HG02884 (cell line): Measurements from ENCODE around the gene OR2AG1.
"Not testable (repeated sequence)": the region's sequence is repeated elsewhere in the genome, so short reads cannot be mapped to it uniquely, and the experiment has no call there.

Experiments used
- ATAC-seq: cut with Tn5 transposase; IDR thresholded peaks from one replicate; pipeline ENCODE4 v1.9.1; 2021; ENCODE audit warnings: mild to moderate bottlenecking, moderate library complexity; ENCODE audit not compliant: unreplicated experiment

Gene OR2AG1

DNA sequence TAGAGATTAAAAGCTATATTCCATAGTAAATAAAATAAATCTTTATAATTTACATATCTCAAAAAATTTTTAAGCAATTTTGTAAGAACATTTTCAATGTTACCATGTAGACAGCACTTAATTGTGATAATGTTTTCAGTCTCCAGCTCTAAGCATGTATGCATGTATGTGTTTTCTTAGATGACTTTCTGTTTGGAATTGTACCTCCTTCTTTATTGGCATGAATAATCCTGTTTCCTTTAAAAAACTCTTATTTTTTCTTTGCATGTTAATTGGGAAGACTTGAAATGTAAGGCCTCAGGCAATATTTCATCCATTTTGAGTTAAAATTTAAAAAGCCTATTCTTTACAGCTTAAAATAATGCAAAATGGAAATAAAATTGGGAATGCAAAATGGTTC is 2.0 kb upstream of the OR2AG1 start:
- ATAC-seq, result no peak

DNA sequence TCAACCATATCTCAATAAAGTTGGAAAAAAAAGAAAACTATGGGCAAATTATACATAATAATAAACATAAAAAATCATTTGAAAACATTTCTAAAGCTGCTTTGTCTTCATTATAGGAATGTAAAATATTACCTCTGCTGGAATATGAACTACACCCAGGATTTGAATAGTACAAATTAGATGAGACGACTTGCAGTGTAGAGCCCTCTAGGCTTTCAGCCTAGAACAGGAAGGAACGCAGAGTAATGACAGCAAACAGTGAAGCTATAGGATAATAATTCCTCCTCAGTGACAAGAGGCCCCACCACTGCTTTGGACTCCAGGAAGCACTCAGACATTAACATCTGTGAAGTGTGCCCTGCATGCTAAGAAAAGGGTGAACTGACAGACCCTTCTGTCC is 7.7 kb downstream of the OR2AG1 start:
- no peak for ATAC-seq

DNA sequence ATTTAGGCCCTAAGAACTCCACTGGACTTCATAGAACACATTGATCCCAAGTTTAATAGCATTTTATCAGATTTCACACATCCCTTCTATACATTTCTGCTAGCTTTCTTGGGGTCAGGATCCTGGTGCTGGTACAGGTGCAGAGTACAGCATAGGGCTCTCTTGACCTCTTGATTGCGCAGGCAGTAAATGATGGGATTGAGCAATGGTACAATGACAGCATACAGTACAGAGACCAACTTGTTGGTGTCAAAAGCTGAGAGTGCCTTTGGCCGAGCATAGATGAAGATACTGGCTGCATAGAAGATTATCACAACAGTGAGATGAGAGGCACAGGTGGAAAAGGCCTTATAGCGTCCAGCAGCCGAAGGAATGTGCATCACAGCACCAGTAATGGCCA is 11.8 kb downstream of the OR2AG1 start:
- ATAC-seq, result no peak

DNA sequence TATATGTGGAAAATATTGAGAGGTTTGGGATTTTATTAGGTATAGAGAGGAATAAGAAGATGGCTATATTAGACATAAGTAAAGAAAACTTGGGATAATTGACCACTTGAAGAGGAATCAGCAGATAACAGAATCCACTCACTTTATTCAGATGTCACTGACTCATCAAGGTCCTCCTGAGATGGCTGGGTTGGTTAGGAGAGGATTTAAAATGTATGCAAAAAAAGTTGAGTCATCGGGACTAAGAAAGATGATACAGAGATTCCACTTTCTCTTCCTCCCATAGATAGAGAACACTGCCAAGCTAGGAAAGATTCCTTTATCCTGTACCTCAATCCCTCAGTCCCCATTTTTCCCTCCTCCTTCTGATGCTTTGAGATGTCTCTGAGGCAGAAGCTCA is 16.6 kb downstream of the OR2AG1 start, which contains the start of gene OR6A2:
Gene OR6A2 (minus strand): TSS at position 288 of the 400 bp plus-strand sequence. CDS start 3,981 bp downstream, outside the sequence.
- no peak for ATAC-seq

DNA sequence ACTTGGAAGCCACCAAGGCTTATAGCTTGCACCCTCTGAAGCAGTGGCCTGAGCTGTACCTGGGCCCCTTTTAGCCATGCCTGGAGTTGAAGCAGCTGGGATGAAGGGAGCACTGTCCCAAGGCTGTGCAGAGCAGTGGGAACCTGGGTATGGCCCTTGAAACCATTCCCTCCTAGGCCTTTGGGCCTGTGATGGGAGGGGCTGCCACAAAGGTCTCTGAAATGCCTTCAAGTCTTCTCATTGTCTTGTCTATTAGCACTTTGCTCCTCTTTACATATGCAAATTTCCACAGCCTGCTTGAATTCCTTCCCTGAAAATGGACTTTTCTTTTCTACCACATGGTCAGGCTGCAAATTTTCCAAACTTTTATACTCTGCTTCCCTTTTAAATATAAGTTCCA is 18.3 kb downstream of the OR2AG1 start:
- ATAC-seq, result not testable (repeated sequence)

DNA sequence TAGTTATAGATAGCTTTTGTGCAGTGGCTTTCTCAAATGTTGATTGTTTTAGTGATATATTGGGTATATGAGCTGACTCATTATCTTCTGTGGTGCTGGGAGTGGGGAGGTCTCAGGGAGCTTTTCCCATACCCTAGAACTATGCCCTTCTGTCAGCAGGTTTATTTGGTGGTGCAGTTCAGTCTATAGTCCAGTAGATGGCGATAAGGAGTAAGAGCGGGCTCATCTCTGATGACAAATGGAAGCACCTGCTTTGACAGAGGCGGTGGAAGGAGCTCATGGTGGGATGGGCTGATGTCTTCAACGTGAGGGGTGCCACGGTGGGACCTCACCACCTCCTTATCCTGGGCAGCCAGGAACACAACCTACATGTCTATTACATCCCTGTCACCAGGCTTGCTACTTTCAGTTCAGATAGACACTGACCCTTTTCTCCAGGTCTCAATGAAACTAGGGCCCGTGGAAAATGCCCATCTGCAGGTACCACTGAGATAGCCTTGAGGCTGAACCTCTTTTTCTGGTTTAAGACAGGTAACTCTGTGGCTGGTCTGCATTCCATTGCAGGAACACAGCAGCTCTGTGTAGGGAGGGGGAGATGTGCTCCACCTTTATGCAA is 29.7 kb downstream of the OR2AG1 start:
- peak; percentile 87 for ATAC-seq

DNA sequence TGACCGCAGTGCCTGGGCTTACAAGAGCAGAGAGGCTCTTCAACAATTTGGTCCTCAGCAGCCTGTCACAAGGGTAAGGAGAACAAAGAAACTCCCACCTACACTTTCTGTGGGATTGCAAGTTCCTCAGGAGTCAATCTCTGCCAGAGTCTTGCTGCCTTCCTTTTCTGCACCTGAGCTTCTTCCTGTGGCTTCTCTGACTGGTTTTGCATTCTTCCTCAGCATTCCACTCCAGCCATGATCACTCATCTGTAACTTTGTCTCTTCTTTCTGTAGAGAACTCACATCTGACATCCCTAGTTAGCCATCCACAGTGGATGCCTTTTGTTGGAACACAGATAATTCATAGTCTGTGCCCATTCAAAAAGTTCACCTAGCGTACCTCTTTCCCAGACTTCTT is 30.8 kb downstream of the OR2AG1 start:
- ATAC-seq, result no peak

DNA sequence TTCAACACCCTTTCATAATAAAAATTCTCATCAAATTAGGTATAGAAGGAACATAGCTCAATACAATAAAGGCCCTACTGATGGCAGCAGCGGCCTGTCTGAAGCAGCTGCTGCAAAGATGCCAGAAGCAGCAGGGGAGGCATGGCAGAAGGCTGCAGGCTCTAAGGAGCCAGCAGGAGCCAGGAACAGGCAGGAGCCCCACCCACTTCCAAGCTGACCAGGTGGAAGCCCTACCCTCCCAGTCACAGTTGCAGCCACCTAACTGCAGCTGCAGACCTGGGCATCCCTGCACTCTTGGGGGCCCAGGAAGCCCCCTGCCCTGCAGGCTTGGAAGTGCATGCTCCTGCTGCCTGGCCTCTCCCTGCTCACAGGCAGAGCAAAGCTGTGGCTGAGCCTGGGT is 34.9 kb downstream of the OR2AG1 start:
- no peak for ATAC-seq

DNA sequence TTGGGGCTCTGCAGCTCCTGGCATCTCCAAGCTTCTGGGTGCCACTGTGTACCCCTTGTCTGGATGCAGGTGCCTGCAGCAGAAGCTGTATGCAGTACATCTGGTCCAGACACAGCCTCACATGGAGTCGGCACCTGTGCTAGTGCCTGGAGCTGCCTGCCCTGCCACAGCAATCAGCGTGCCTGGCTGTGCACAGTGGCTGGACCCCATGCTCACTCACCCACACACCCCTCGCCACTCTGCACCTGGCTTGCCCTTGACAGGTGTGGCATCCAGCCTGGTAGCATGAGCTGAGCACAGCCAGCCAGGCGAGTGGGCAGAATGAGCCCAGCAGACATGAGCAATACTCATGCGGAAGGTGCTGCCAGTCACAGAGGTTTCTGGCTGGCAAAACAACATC is 36.1 kb downstream of the OR2AG1 start:
- ATAC-seq, result no peak

DNA sequence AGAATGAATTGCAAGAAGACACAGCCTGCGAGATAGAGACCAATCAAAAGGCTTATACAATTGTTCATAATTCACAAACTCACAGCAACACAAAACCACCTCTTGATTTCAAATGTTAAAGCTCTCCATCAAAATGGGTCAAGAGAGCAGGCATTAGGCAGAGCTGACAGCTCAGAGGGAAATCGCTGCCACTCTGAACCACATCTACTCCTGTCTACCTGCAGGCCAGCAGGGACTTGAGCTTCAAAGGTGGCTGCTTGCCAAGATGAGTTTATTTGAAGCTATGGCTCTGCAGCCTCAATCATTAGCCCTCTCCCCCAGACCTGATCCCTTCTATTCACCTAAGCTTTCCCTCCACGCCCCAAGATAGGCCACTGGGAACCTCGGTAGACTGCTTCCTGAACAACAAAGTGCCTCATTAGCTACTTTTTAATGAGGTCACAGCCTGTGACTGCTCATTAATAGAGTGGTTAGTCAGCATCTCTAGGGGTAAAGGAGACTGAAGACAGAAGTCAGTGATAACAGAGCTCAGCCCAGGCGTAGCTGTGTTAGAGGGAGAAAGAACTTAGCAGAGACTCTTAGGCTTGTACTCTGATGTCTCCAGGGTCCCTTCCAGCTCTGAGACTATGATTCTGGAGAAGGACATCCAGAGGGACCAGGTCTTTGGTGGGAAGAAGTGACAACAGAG is 41.5 kb downstream of the OR2AG1 start:
- no peak for ATAC-seq

DNA sequence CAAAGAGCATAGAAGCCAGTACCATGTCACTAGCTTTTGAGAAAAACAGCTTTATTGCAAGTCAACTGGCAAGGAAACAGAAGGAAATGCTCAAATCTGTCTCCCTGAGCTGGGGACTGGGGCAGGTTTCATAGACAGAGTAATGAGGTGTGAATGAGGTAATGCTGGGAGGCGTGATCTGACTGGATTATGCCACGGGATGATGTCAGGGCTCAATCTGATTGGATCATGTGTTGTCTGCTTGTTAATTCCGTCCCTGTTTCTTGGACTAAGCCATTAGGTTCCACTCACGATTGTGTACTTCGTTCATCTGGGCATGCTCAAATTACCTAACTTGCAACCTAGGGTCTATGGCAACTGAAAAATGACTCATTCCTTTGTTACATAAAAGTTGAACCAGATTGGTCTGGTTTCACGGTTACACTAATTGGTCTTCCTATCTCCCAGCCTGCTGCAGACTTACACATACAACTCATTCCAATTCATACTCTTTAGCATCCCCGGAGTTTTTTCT is 42.5 kb downstream of the OR2AG1 start:
- ATAC-seq, result no peak

DNA sequence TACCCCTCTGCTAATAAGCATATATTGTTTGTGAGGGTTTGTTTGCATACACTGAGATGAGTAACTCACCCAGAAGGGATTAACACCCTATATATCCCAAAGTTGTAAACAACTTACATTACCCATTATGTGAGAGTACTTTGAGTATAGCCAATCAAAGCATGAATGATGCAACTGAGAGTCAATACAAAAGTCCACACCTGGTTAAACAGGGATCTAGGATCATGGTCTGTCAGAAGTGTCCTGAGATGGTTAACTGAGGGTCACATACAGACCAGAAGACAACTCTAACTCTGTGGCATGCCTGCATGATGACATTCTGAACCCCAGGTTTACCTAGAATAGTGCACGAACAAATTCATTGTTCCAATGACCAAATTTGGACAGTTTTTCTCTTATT is 45.3 kb downstream of the OR2AG1 start:
- ATAC-seq, result no peak

DNA sequence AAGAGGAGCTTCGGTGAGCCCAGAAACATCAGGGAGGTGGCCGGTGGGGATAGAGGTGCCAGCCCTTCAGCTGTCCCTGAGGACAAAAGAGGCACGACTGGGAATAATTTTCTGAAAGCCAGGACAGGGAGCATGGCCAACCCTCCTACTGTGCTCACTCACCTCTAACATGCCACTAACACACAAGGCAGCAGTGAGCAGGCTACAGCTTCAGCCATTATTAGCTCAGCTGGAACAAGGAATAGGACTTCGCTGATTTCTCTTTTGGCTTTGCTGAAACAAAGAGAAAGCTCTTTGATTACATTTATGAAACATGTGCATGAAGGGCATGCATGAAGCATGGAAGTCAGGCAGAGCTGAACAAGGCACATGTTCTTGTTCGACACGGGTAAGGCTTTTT is 50.5 kb downstream of the OR2AG1 start:
- ATAC-seq, result no peak

DNA sequence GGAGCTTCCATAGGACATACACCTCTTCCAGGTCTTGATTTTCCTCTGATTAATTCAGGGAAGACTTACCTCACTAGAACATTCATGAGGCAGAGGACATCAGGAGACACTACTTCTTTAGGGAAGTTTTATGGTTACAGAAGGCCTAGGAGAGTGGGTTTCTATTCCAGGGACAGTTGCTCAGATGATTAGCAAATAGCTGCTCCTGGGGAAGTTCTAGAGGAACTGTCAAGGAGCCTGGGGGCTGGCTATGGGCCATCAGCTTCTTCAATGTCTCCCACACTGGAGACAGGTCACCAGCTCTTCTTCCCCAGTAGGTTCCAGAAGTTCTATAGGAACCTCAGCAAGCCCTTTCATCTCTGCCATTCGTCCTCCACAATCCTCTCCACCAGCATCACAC is 51.2 kb downstream of the OR2AG1 start:
- ATAC-seq, result no peak
